CD14-positive monocyte (primary cell): Measurements from ENCODE around the gene NEK1. TPM values are rescaled to one million over a fixed set of nuclear protein-coding genes. Genes with fewer than 3 reads are reported as not detected.

ENCODE experiments used
- DNase-seq, 3 donors: peaks; one replicate each; pipeline ENCODE4 v3.0.0-alpha.2; 2011 to 2022
- H2AFZ ChIP-seq: 2 replicates; pipeline ENCODE4 v1.6.0; 2012; ENCODE audit warnings: mild to moderate bottlenecking, low read depth, low read length, inconsistent platforms; ENCODE audit not compliant: insufficient read depth, poor library complexity, severe bottlenecking
- H3K27ac ChIP-seq, 2 donors: 1 replicate in 1 of 2; 2 replicates in 1 of 2; pipeline ENCODE4 v1.5.1; 2012 to 2013; ENCODE audit warnings: low read length in 2 of 2, control low read depth in 1 of 2, inconsistent platforms in 1 of 2, low read depth in 1 of 2, mild to moderate bottlenecking in 1 of 2
- H3K27me3 ChIP-seq, 2 donors: one replicate each; pipeline versions ENCODE4 v1.6.0 to v1.6.1; 2011 to 2013; ENCODE audit warnings: low read length in 2 of 2; ENCODE audit not compliant: control insufficient read depth in 2 of 2, insufficient read depth in 2 of 2
- H3K36me3 ChIP-seq, 2 donors: replicated peaks in 1 of 2; 1 replicate in 1 of 2; 2 replicates in 1 of 2; pipeline versions ENCODE4 v1.5.1 to v1.6.1; 2012 to 2013; ENCODE audit warnings: low read length in 2 of 2, control low read depth in 1 of 2, inconsistent platforms in 1 of 2, mild to moderate bottlenecking in 1 of 2; ENCODE audit not compliant: insufficient read depth in 2 of 2, control insufficient read depth in 1 of 2
- H3K4me1 ChIP-seq, 2 donors: 1 replicate in 1 of 2; 2 replicates in 1 of 2; pipeline versions ENCODE4 v1.5.1 to v1.6.1; 2012 to 2013; ENCODE audit warnings: low read length in 2 of 2, control low read depth in 1 of 2, inconsistent platforms in 1 of 2, mild to moderate bottlenecking in 1 of 2, moderate library complexity in 1 of 2; ENCODE audit not compliant: insufficient read depth in 2 of 2, control insufficient read depth in 1 of 2
- H3K4me2 ChIP-seq: replicated peaks from 2 replicates; pipeline ENCODE3; 2012; ENCODE audit warnings: low read length, moderate library complexity, mild to moderate bottlenecking; ENCODE audit not compliant: poor library complexity, severe bottlenecking; ENCODE audit errors: extremely low read depth
- H3K4me3 ChIP-seq, 3 experiments: fragments of 200-600 bp in 1 of 3; sonication (generic) in 1 of 3; replicated peaks in 1 of 3; 1 replicate in 2 of 3; 2 replicates in 1 of 3; pipeline ENCODE4 v1.5.1; 2011 to 2013; ENCODE audit warnings: low read length in 3 of 3, mild to moderate bottlenecking in 3 of 3, control low read depth in 2 of 3, low read depth in 2 of 3, inconsistent platforms in 1 of 3, moderate library complexity in 1 of 3
- H3K79me2 ChIP-seq: 2 replicates; pipeline ENCODE4 v1.6.0; 2012; ENCODE audit warnings: mild to moderate bottlenecking, control low read depth, inconsistent platforms, low read length, moderate library complexity; ENCODE audit not compliant: insufficient read depth
- H3K9ac ChIP-seq: 2 replicates; pipeline ENCODE4 v1.6.0; 2017; ENCODE audit warnings: low read length, mild to moderate bottlenecking; ENCODE audit not compliant: insufficient read depth, poor library complexity, severe bottlenecking
- H3K9me3 ChIP-seq, 2 donors: replicated peaks in 1 of 2; 1 replicate in 1 of 2; 2 replicates in 1 of 2; pipeline versions ENCODE4 v1.5.1 to v1.6.1; 2012 to 2013; ENCODE audit warnings: low read length in 2 of 2, control low read depth in 1 of 2; ENCODE audit not compliant: control insufficient read depth in 1 of 2, insufficient read depth in 1 of 2
- H4K20me1 ChIP-seq: 2 replicates; pipeline ENCODE4 v1.6.0; 2012; ENCODE audit warnings: mild to moderate bottlenecking, low read length, control low read depth, moderate library complexity; ENCODE audit not compliant: insufficient read depth
- H3K27ac Mint-ChIP-seq, 7 donors: one replicate each; pipeline ENCODE4 v1.8.0; 2020; ENCODE audit warnings: mild to moderate bottlenecking in 7 of 7, mixed read lengths in 7 of 7, moderate library complexity in 6 of 7, inconsistent platforms in 2 of 7
- H3K27me3 Mint-ChIP-seq, 3 donors: one replicate each; pipeline ENCODE4 v1.8.0; 2021 to 2022; ENCODE audit warnings: low read depth in 3 of 3, mild to moderate bottlenecking in 3 of 3, mixed read lengths in 3 of 3, moderate library complexity in 3 of 3, inconsistent platforms in 1 of 3
- H3K36me3 Mint-ChIP-seq, 2 donors: one replicate each; pipeline ENCODE4 v1.8.0; 2020; ENCODE audit warnings: mixed read lengths in 2 of 2, inconsistent platforms in 1 of 2, mild to moderate bottlenecking in 1 of 2
- H3K4me1 Mint-ChIP-seq: one replicate; pipeline ENCODE4 v1.8.0; 2020; ENCODE audit warnings: mild to moderate bottlenecking, mixed read lengths
- H3K4me3 Mint-ChIP-seq, 2 donors: one replicate each; pipeline ENCODE4 v1.8.0; 2020; ENCODE audit warnings: mild to moderate bottlenecking in 2 of 2, mixed read lengths in 2 of 2, moderate library complexity in 1 of 2
- H3K9me3 Mint-ChIP-seq, 7 donors: one replicate each; pipeline ENCODE4 v1.8.0; 2020 to 2022; ENCODE audit warnings: mixed read lengths in 7 of 7, mild to moderate bottlenecking in 6 of 7, moderate library complexity in 6 of 7, inconsistent platforms in 2 of 7
- WGBS: methylation state at CpG from one replicate; pipeline ENCODE4 v1.1.5; 2013; ENCODE audit warnings: missing lambda C conversion rate; ENCODE audit not compliant: insufficient coverage; 5-methylcytosine and 5-hydroxymethylcytosine counted together
- intact Hi-C, 2 donors: fragments of 100-400 bp; cut with micrococcal nuclease; formaldehyde crosslinking; loops; one replicate each; pipeline versions ENCODE4 v1.15.0 to v1.15.1; 2023
- polyA plus RNA-seq, 3 donors: library from polyadenylated mRNA; depleted of rRNA in 1 of 3; unstranded in 2 of 3; stranded (reverse) in 1 of 3; fragments of 300-500 nt in 2 of 3; fragments of >200 nt in 1 of 3; fragmentation: Illumina TruSeq in 2 of 3; gene quantifications; 1 replicate in 2 of 3; 2 replicates in 1 of 3; pipeline ENCODE4 v1.2.3, GENCODE V29; 2012 to 2021
- TF ChIP-seq, protein P1 (sequence below): fragments of 200-600 bp; IDR thresholded peaks from one replicate; pipeline ENCODE4 v1.8.0; 2022; ENCODE audit warnings: antibody characterized with exemption, mild to moderate bottlenecking

The NEK1 gene
- polyA plus RNA-seq, 3 donors: 1.9 to 5.5 (median 2.7) TPM

GRCh38 chr4:169634975-169635374 is 22.6 kb upstream of the NEK1 start:
- Histone ChIP-seq H3K9ac (no peak overlapping the region), H3K4me2 (no peak overlapping the region), H2AFZ (no peak overlapping the region), H3K79me2 (peaks cover 9% of the 10 kb centered on the region), H3K4me1 (no peaks in the 10 kb centered on the region), H3K27ac (no peak overlapping the region), H3K9me3 (no peaks in the 10 kb centered on the region), H3K36me3 (peaks cover 27 to 49% of the 10 kb centered on the region in 2 donors), H3K4me3 (no peak overlapping the region), H4K20me1 (peaks cover 7% of the 10 kb centered on the region), H3K27me3 (no peaks in the 10 kb centered on the region)
- H3K4me3 Mint-ChIP-seq: no peak overlapping the region
- no peak overlapping the region for H3K27ac Mint-ChIP-seq
- H3K4me1 Mint-ChIP-seq: no peaks in the 10 kb centered on the region
- TF ChIP-seq, protein P1, sequence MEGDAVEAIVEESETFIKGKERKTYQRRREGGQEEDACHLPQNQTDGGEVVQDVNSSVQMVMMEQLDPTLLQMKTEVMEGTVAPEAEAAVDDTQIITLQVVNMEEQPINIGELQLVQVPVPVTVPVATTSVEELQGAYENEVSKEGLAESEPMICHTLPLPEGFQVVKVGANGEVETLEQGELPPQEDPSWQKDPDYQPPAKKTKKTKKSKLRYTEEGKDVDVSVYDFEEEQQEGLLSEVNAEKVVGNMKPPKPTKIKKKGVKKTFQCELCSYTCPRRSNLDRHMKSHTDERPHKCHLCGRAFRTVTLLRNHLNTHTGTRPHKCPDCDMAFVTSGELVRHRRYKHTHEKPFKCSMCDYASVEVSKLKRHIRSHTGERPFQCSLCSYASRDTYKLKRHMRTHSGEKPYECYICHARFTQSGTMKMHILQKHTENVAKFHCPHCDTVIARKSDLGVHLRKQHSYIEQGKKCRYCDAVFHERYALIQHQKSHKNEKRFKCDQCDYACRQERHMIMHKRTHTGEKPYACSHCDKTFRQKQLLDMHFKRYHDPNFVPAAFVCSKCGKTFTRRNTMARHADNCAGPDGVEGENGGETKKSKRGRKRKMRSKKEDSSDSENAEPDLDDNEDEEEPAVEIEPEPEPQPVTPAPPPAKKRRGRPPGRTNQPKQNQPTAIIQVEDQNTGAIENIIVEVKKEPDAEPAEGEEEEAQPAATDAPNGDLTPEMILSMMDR: no peak
- intact Hi-C loops: no loop called here
- DNase-seq: no peak
- peaks cover 0 to 1% (median 0%) of the 10 kb centered on the region in 3 donors for H3K27me3 Mint-ChIP-seq
- H3K9me3 Mint-ChIP-seq: peaks cover 0 to 5% (median 1%) of the 10 kb centered on the region in 7 donors
- WGBS: no CpG with 5 or more reads among the region's 1 CpG
- peaks cover 46 to 60% of the 10 kb centered on the region in 2 donors for H3K36me3 Mint-ChIP-seq

- DNase-seq: no peak
- Histone ChIP-seq H4K20me1 (peaks cover 14% of the 10 kb centered on the region), H3K4me2 (no peak overlapping the region), H3K36me3 (peaks cover 10 to 29% of the 10 kb centered on the region in 2 donors), H3K9ac (no peak overlapping the region), H3K27me3 (no peaks in the 10 kb centered on the region), H3K9me3 (no peaks in the 10 kb centered on the region), H3K79me2 (peaks cover 18% of the 10 kb centered on the region), H3K4me1 (no peaks in the 10 kb centered on the region), H3K27ac (no peak overlapping the region), H3K4me3 (no peak overlapping the region), H2AFZ (no peak overlapping the region)
- TF ChIP-seq, protein P1: no peak
- intact Hi-C loops: no loop called here
- no peak overlapping the region for H3K27ac Mint-ChIP-seq
- no peaks in the 10 kb centered on the region for H3K4me1 Mint-ChIP-seq
- peaks cover 0 to 5% (median 1%) of the 10 kb centered on the region in 7 donors for H3K9me3 Mint-ChIP-seq
- peaks cover 28 to 40% of the 10 kb centered on the region in 2 donors for H3K36me3 Mint-ChIP-seq
- no peak overlapping the region for H3K4me3 Mint-ChIP-seq
- H3K27me3 Mint-ChIP-seq: peaks cover 0 to 1% (median 0%) of the 10 kb centered on the region in 3 donors
- 100% methylated on average over 6 of the region's 11 CpGs for WGBS
These were observed 20.5 kb upstream of the NEK1 start for GRCh38 chr4:169632896-169633295.
